ENCODE measurements around the gene SPNS3.

- TF ChIP-seq CTCF (IDR thresholded peaks at IDR 0.05 in 2 of 3, conservative IDR thresholded peaks at IDR 0.05 in 1 of 3; ENCODE audit: control insufficient read depth in 2 of 3, extremely low read depth in 1 of 3, insufficient read depth in 1 of 3, low read depth in 3 of 3, low read length in 3 of 3) (no peak), NBN (IDR thresholded peaks at IDR 0.05) (no peak), ZBTB33 (IDR thresholded peaks at IDR 0.05) (no peak)
These were observed 80.5 kb downstream of the SPNS3 start for GRCh38 chr17:4514206-4514605.
